CD4-positive, alpha-beta T cell treated with Interleukin-12 subunit alpha and Interleukin-12 subunit beta, for 1 hour (primary cell): ENCODE measurements around the gene YPEL1.
A peak's percentile ranks its signal among the peaks of the same experiment; 100 is the strongest.
"Not testable (repeated sequence)": the region's sequence is repeated elsewhere in the genome, so short reads cannot be mapped to it uniquely, and the experiment has no call there.

ENCODE experiments used
- DNase-seq: peaks from one replicate; pipeline ENCODE4 v3.0.0-alpha.2; 2020

Gene YPEL1

GRCh38 chr22:21753374-21754111, 17.9 kb upstream of the YPEL1 start:
- DNase-seq: no peak

GRCh38 chr22:21752276-21752675, 16.7 kb upstream of the YPEL1 start:
- no peak for DNase-seq

- DNase-seq: no peak
Measured at GRCh38 chr22:21745948-21746347, 10.4 kb upstream of the YPEL1 start.

- not testable (repeated sequence) for DNase-seq
Measured at GRCh38 chr22:21744917-21745316, 9.3 kb upstream of the YPEL1 start.

- no peak for DNase-seq
Measured at GRCh38 chr22:21741790-21742189, 6.2 kb upstream of the YPEL1 start.

GRCh38 chr22:21741059-21741458, 5.5 kb upstream of the YPEL1 start:
- no peak for DNase-seq

GRCh38 chr22:21739828-21740377, 4.3 kb upstream of the YPEL1 start:
- no peak for DNase-seq

- DNase-seq: no peak
Measured at GRCh38 chr22:21738966-21739365, 3.4 kb upstream of the YPEL1 start.

- DNase-seq: no peak
Measured at GRCh38 chr22:21738081-21738480, 2.5 kb upstream of the YPEL1 start.

GRCh38 chr22:21736948-21737347, 1.4 kb upstream of the YPEL1 start:
- DNase-seq: no peak

GRCh38 chr22:21736084-21736642, 569 bp upstream of the YPEL1 start:
- no peak for DNase-seq

- DNase-seq: peak; percentile 12
Measured at GRCh38 chr22:21734540-21735199, 924 bp downstream of the YPEL1 start.

- DNase-seq: no peak
Measured at GRCh38 chr22:21731503-21731902, 4.1 kb downstream of the YPEL1 start.

GRCh38 chr22:21730535-21731308, 4.9 kb downstream of the YPEL1 start:
- DNase-seq: no peak

GRCh38 chr22:21729184-21729583, 6.4 kb downstream of the YPEL1 start:
- not testable (repeated sequence) for DNase-seq

GRCh38 chr22:21728270-21728669, 7.3 kb downstream of the YPEL1 start:
- no peak for DNase-seq

- no peak for DNase-seq
Measured at GRCh38 chr22:21727768-21728167, 7.8 kb downstream of the YPEL1 start.

- no peak for DNase-seq
Measured at GRCh38 chr22:21727159-21727558, 8.4 kb downstream of the YPEL1 start.

- DNase-seq: peak; percentile 48
Measured at GRCh38 chr22:21726650-21727049, 8.9 kb downstream of the YPEL1 start.

GRCh38 chr22:21725956-21726649, 9.5 kb downstream of the YPEL1 start:
- DNase-seq: no peak

- DNase-seq: not testable (repeated sequence)
Measured at GRCh38 chr22:21724496-21724895, 11.1 kb downstream of the YPEL1 start.

GRCh38 chr22:21721195-21721852, 14.3 kb downstream of the YPEL1 start:
- not testable (repeated sequence) for DNase-seq
